Measurements from ENCODE around the gene MAP4K4. TPM values are rescaled to one million over a fixed set of nuclear protein-coding genes. Genes with fewer than 3 reads are reported as not detected.

The MAP4K4 gene
- total RNA-seq, 2 donors from 2014 or later: 69.1 to 71.5 TPM

GRCh38 chr2:101775636-101776035 is 78.1 kb downstream of the MAP4K4 start:
- Mint-ChIP-seq H3K4me3 (no peak overlapping the region), H3K4me1 (ENCODE audit: low read depth in 2 of 2) (peaks cover 56 to 78% of the 10 kb centered on the region in 2 donors), H3K9me3 (no peaks in the 10 kb centered on the region), H3K27ac (peak overlapping the region in 1 of 2 donors; percentile 63), H3K27me3 (no peaks in the 10 kb centered on the region), H3K36me3 (no peaks in the 10 kb centered on the region)
- DNase-seq (ENCODE audit: low spot score) (no peak), ATAC-seq (no peak)

GRCh38 chr2:101776172-101777043 is 78.9 kb downstream of the MAP4K4 start:
- ATAC-seq (no peak), DNase-seq (ENCODE audit: low spot score) (no peak)
- H3K4me3 Mint-ChIP-seq: no peak overlapping the region
- H3K9me3 Mint-ChIP-seq: no peaks in the 10 kb centered on the region
- no peaks in the 10 kb centered on the region for H3K27me3 Mint-ChIP-seq
- no peaks in the 10 kb centered on the region for H3K36me3 Mint-ChIP-seq
- H3K27ac Mint-ChIP-seq: no peak overlapping the region
- peaks cover 59 to 76% of the 10 kb centered on the region in 2 donors for H3K4me1 Mint-ChIP-seq (ENCODE audit: low read depth in 2 of 2)

- Mint-ChIP-seq H3K27ac (no peak overlapping the region), H3K4me1 (ENCODE audit: low read depth in 2 of 2) (peaks cover 62 to 79% of the 10 kb centered on the region in 2 donors), H3K27me3 (no peaks in the 10 kb centered on the region), H3K36me3 (no peaks in the 10 kb centered on the region), H3K4me3 (no peak overlapping the region), H3K9me3 (no peaks in the 10 kb centered on the region)
- no peak for DNase-seq (ENCODE audit: low spot score)
- no peak for ATAC-seq
Measured at GRCh38 chr2:101777337-101777736, 79.8 kb downstream of the MAP4K4 start.

- Mint-ChIP-seq H3K36me3 (no peaks in the 10 kb centered on the region), H3K4me1 (ENCODE audit: low read depth in 2 of 2) (peaks cover 64 to 78% of the 10 kb centered on the region in 2 donors), H3K9me3 (no peaks in the 10 kb centered on the region), H3K27ac (peak overlapping the region in 1 of 2 donors; percentile 27), H3K4me3 (no peak overlapping the region), H3K27me3 (no peaks in the 10 kb centered on the region)
- peak in 1 of 2 donors; percentile 17 for ATAC-seq
- DNase-seq (ENCODE audit: low spot score): no peak
Measured at GRCh38 chr2:101778102-101778501, 80.6 kb downstream of the MAP4K4 start.

- DNase-seq (ENCODE audit: low spot score): no peak
- H3K4me3 Mint-ChIP-seq: no peak overlapping the region
- no peak overlapping the region for H3K27ac Mint-ChIP-seq
- no peak for ATAC-seq
- no peaks in the 10 kb centered on the region for H3K27me3 Mint-ChIP-seq
- no peaks in the 10 kb centered on the region for H3K9me3 Mint-ChIP-seq
- H3K36me3 Mint-ChIP-seq: peaks cover 5% of the 10 kb centered on the region
- H3K4me1 Mint-ChIP-seq (ENCODE audit: low read depth in 2 of 2): peaks cover 62 to 80% of the 10 kb centered on the region in 2 donors
Measured at GRCh38 chr2:101779190-101779589, 81.7 kb downstream of the MAP4K4 start.

GRCh38 chr2:101779656-101780055 is 82.1 kb downstream of the MAP4K4 start:
- Mint-ChIP-seq H3K4me1 (ENCODE audit: low read depth in 2 of 2) (peaks cover 61 to 77% of the 10 kb centered on the region in 2 donors), H3K36me3 (peaks cover 5% of the 10 kb centered on the region), H3K4me3 (no peak overlapping the region), H3K27ac (no peak overlapping the region), H3K27me3 (no peaks in the 10 kb centered on the region), H3K9me3 (no peaks in the 10 kb centered on the region)
- ATAC-seq (no peak), DNase-seq (ENCODE audit: low spot score) (no peak)

- Mint-ChIP-seq H3K27me3 (no peaks in the 10 kb centered on the region), H3K27ac (no peak overlapping the region), H3K9me3 (no peaks in the 10 kb centered on the region), H3K36me3 (peaks cover 5% of the 10 kb centered on the region), H3K4me3 (no peak overlapping the region), H3K4me1 (ENCODE audit: low read depth in 2 of 2) (peaks cover 61 to 72% of the 10 kb centered on the region in 2 donors)
- ATAC-seq: peak in 1 of 2 donors; percentile 9
- no peak for DNase-seq (ENCODE audit: low spot score)
Measured at GRCh38 chr2:101781326-101781725, 83.8 kb downstream of the MAP4K4 start.

GRCh38 chr2:101781791-101782426 is 84.4 kb downstream of the MAP4K4 start:
- no peak for ATAC-seq
- no peak for DNase-seq (ENCODE audit: low spot score)
- H3K27ac Mint-ChIP-seq: no peak overlapping the region
- H3K27me3 Mint-ChIP-seq: no peaks in the 10 kb centered on the region
- H3K36me3 Mint-ChIP-seq: peaks cover 5% of the 10 kb centered on the region
- H3K9me3 Mint-ChIP-seq: no peaks in the 10 kb centered on the region
- peaks cover 64 to 78% of the 10 kb centered on the region in 2 donors for H3K4me1 Mint-ChIP-seq (ENCODE audit: low read depth in 2 of 2)
- H3K4me3 Mint-ChIP-seq: no peak overlapping the region

GRCh38 chr2:101782427-101782792 is 84.9 kb downstream of the MAP4K4 start:
- Mint-ChIP-seq H3K27me3 (no peaks in the 10 kb centered on the region), H3K36me3 (peaks cover 5% of the 10 kb centered on the region), H3K4me3 (no peak overlapping the region), H3K9me3 (no peaks in the 10 kb centered on the region), H3K4me1 (ENCODE audit: low read depth in 2 of 2) (peaks cover 67 to 77% of the 10 kb centered on the region in 2 donors), H3K27ac (no peak overlapping the region)
- ATAC-seq: no peak
- no peak for DNase-seq (ENCODE audit: low spot score)

- no peaks in the 10 kb centered on the region for H3K9me3 Mint-ChIP-seq
- no peaks in the 10 kb centered on the region for H3K27me3 Mint-ChIP-seq
- H3K4me3 Mint-ChIP-seq: no peak overlapping the region
- no peak for ATAC-seq
- peaks cover 46 to 61% of the 10 kb centered on the region in 2 donors for H3K4me1 Mint-ChIP-seq (ENCODE audit: low read depth in 2 of 2)
- H3K36me3 Mint-ChIP-seq: peaks cover 16% of the 10 kb centered on the region
- DNase-seq (ENCODE audit: low spot score): no peak
- H3K27ac Mint-ChIP-seq: no peak overlapping the region
Measured at GRCh38 chr2:101787097-101787496, 89.6 kb downstream of the MAP4K4 start.

- H3K27me3 Mint-ChIP-seq: no peaks in the 10 kb centered on the region
- no peak for ATAC-seq
- peaks cover 16% of the 10 kb centered on the region for H3K36me3 Mint-ChIP-seq
- peaks cover 40 to 50% of the 10 kb centered on the region in 2 donors for H3K4me1 Mint-ChIP-seq (ENCODE audit: low read depth in 2 of 2)
- H3K4me3 Mint-ChIP-seq: no peak overlapping the region
- H3K27ac Mint-ChIP-seq: peak overlapping the region in 1 of 2 donors; percentile 54
- no peaks in the 10 kb centered on the region for H3K9me3 Mint-ChIP-seq
- no peak for DNase-seq (ENCODE audit: low spot score)
Measured at GRCh38 chr2:101788565-101788964, 91.1 kb downstream of the MAP4K4 start.

GRCh38 chr2:101788995-101789970 is 91.8 kb downstream of the MAP4K4 start:
- no peak for DNase-seq (ENCODE audit: low spot score)
- peaks cover 37 to 43% of the 10 kb centered on the region in 2 donors for H3K4me1 Mint-ChIP-seq (ENCODE audit: low read depth in 2 of 2)
- H3K27ac Mint-ChIP-seq: peak overlapping the region in 1 of 2 donors; percentile 54
- peak in 1 of 2 donors; percentile 44 for ATAC-seq
- H3K4me3 Mint-ChIP-seq: no peak overlapping the region
- H3K27me3 Mint-ChIP-seq: no peaks in the 10 kb centered on the region
- peaks cover 11% of the 10 kb centered on the region for H3K36me3 Mint-ChIP-seq
- H3K9me3 Mint-ChIP-seq: no peaks in the 10 kb centered on the region

- H3K4me1 Mint-ChIP-seq (ENCODE audit: low read depth in 2 of 2): peaks cover 34 to 41% of the 10 kb centered on the region in 2 donors
- ATAC-seq: no peak
- H3K4me3 Mint-ChIP-seq: no peak overlapping the region
Measured at GRCh38 chr2:101790416-101790815, 92.9 kb downstream of the MAP4K4 start.

More at GRCh38 chr2:101790416-101790815, 92.9 kb downstream of the MAP4K4 start:
- no peaks in the 10 kb centered on the region for H3K9me3 Mint-ChIP-seq
- peak overlapping the region in 1 of 2 donors; percentile 13 for H3K27ac Mint-ChIP-seq
- no peaks in the 10 kb centered on the region for H3K27me3 Mint-ChIP-seq
- DNase-seq (ENCODE audit: low spot score): no peak
- H3K36me3 Mint-ChIP-seq: peaks cover 11% of the 10 kb centered on the region

Measured in natural killer cell treated with Interleukin-12 subunit alpha and Interleukin-12 subunit beta and Interleukin-15 and Interleukin-18, amount 100 ng/mL, for 72 hours (primary cell).